Natural killer cell treated with Interleukin-12 subunit alpha and Interleukin-12 subunit beta and Interleukin-15 and Interleukin-18, amount 100 ng/mL, for 72 hours (primary cell): ENCODE results near the gene PPP2R3C. TPM values are rescaled to one million over a fixed set of nuclear protein-coding genes. Genes with fewer than 3 reads are reported as not detected.
"Not testable (repeated sequence)": the region's sequence is repeated elsewhere in the genome, so short reads cannot be mapped to it uniquely, and the experiment has no call there.

Source experiments
- ATAC-seq, 2 donors: fragments of 150-1000 bp; cut with Tn5 transposase in 1 of 2; sonication (Bioruptor Pico), chemical (Tn5 transposase) in 1 of 2; 2 replicates each; pipeline ENCODE4 v1.10.0; 2021
- DNase-seq: peaks from one replicate; pipeline ENCODE4 v3.0.0; 2022; ENCODE audit warnings: low spot score
- H3K27ac Mint-ChIP-seq, 2 donors: 1 replicate in 1 of 2; 2 replicates in 1 of 2; pipeline ENCODE4 v1.8.0; 2022; ENCODE audit warnings: mixed read lengths in 2 of 2, mild to moderate bottlenecking in 1 of 2, moderate library complexity in 1 of 2
- H3K27me3 Mint-ChIP-seq, 2 donors: 1 replicate in 1 of 2; 2 replicates in 1 of 2; pipeline ENCODE4 v1.8.0; 2022; ENCODE audit warnings: mixed read lengths in 2 of 2
- H3K36me3 Mint-ChIP-seq: one replicate; pipeline ENCODE4 v1.8.0; 2022; ENCODE audit warnings: mixed read lengths
- H3K4me1 Mint-ChIP-seq, 2 donors: 1 replicate in 1 of 2; 2 replicates in 1 of 2; pipeline ENCODE4 v1.8.0; 2022; ENCODE audit warnings: low read depth in 2 of 2, mixed read lengths in 2 of 2, mild to moderate bottlenecking in 1 of 2
- H3K4me3 Mint-ChIP-seq: one replicate; pipeline ENCODE4 v1.8.0; 2022; ENCODE audit warnings: mixed read lengths
- H3K9me3 Mint-ChIP-seq: 2 replicates; pipeline ENCODE4 v1.8.0; 2022; ENCODE audit warnings: mixed read lengths
- total RNA-seq, 2 donors: library from RNA; stranded (reverse); gene quantifications; one replicate each; pipeline ENCODE4 v1.2.3, GENCODE V29; 2022

The PPP2R3C gene
- total RNA-seq: 10 to 100 TPM; 64.3 to 91.5 TPM

- DNase-seq (peak; percentile 87), ATAC-seq (peak; percentile 93)
- H3K36me3 Mint-ChIP-seq: peaks cover 25% of the 10 kb centered on the region
- peaks cover 41 to 52% of the 10 kb centered on the region in 2 donors for H3K4me1 Mint-ChIP-seq
- H3K27ac Mint-ChIP-seq: peak within 1 kb of the TSS; percentile 95 to 97
- H3K4me3 Mint-ChIP-seq: peak within 1 kb of the TSS; percentile 93
- H3K27me3 Mint-ChIP-seq: no peaks in the 10 kb centered on the region
- no peaks in the 10 kb centered on the region for H3K9me3 Mint-ChIP-seq
Measured at GRCh38 chr14:35121887-35122695, at the start of gene PPP2R3C, which contains the start of gene PRORP. Gene PPP2R3C (minus strand): TSS chr14:35121990. CDS start chr14:35121959, 31 bp downstream. Gene PRORP (plus strand): TSS chr14:35122552. CDS start chr14:35123246, 694 bp downstream.

- ATAC-seq (no peak), DNase-seq (no peak)
- peaks cover 17% of the 10 kb centered on the region for H3K36me3 Mint-ChIP-seq
- H3K4me1 Mint-ChIP-seq: peaks cover 15 to 26% of the 10 kb centered on the region in 2 donors
- no peaks in the 10 kb centered on the region for H3K9me3 Mint-ChIP-seq
- no peak overlapping the region for H3K4me3 Mint-ChIP-seq
- no peaks in the 10 kb centered on the region for H3K27me3 Mint-ChIP-seq
- no peak overlapping the region for H3K27ac Mint-ChIP-seq
Measured at GRCh38 chr14:35167496-35167895, 45.7 kb upstream of the PPP2R3C start.

DNA sequence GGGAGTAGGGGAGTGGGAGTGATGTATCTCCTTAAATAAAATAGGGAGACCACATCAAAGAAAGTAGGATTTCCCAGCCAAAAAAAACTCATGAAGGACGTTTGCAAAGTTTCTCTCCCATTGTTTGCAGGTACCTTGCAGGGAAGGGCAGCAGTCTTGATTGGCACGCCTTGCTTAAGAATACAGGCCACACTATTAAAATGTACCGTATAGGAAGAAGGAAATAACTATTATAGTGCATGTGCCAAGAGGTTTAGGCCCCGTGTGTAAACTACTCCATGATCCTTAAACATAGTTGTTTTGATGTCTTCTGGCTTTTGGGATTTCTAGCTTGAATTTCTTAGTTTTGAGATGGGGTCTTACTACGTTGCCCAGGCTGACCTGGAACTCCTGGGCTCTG, 43.1 kb upstream of the PPP2R3C start:
- H3K4me1 Mint-ChIP-seq: peaks cover 36 to 40% of the 10 kb centered on the region in 2 donors
- H3K27me3 Mint-ChIP-seq: no peaks in the 10 kb centered on the region
- no peak overlapping the region for H3K4me3 Mint-ChIP-seq
- ATAC-seq (no peak), DNase-seq (no peak)
- peaks cover 16% of the 10 kb centered on the region for H3K36me3 Mint-ChIP-seq
- peak overlapping the region in 1 of 2 donors; percentile 72 for H3K27ac Mint-ChIP-seq
- H3K9me3 Mint-ChIP-seq: no peaks in the 10 kb centered on the region

DNA sequence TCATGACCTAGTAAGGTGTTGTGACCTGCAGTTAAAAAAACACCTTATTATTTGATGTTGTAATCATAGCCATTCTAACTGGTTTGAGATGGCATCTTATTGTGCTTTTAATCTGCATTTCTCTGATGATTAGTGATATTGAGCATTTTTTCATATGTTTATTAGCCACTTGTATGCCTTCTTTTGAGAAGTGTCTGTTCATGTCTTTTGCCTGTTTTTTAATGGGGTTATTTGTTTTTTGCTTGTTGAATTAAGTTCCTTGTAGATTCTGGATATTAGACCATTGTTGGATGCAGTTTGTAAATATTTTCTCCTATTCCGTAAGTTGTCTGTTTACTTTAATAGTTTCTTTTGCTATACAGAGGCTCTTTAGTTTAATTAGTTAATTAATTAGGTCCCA, 41.6 kb upstream of the PPP2R3C start:
- DNase-seq (no peak), ATAC-seq (no peak)
- no peaks in the 10 kb centered on the region for H3K27me3 Mint-ChIP-seq
- H3K27ac Mint-ChIP-seq: peak overlapping the region in 1 of 2 donors; percentile 45
- peaks cover 19% of the 10 kb centered on the region for H3K36me3 Mint-ChIP-seq
- H3K4me3 Mint-ChIP-seq: peak overlapping the region; percentile 1
- no peaks in the 10 kb centered on the region for H3K9me3 Mint-ChIP-seq
- H3K4me1 Mint-ChIP-seq: peaks cover 41 to 54% of the 10 kb centered on the region in 2 donors

DNA sequence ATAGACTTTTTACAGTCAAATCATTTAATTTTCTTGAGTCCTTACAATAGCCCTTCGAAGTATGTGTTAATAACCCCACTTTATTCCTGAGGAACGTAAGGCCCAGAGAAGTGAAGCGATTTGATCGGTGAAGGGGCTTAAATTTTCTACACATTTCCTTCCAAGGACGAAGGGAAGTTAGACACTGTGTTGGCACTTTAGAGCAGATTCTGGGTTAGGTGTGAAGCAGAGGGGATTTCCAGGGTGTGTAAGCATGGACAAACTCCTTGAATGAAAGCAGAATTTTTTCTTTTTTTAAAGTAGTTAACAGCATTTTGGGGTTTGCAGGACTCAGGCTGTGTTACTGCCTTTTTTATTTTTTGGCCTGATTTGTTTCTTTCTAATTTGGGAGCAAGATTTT, 39.4 kb upstream of the PPP2R3C start:
- Mint-ChIP-seq H3K4me1 (peaks cover 47 to 64% of the 10 kb centered on the region in 2 donors), H3K36me3 (peaks cover 20% of the 10 kb centered on the region), H3K9me3 (peaks cover 4% of the 10 kb centered on the region), H3K4me3 (peak overlapping the region; percentile 82), H3K27me3 (no peaks in the 10 kb centered on the region), H3K27ac (peak overlapping the region; percentile 84 to 94)
- peak; percentile 91 for ATAC-seq
- peak; percentile 87 for DNase-seq

- no peak for DNase-seq
- H3K36me3 Mint-ChIP-seq: peaks cover 20% of the 10 kb centered on the region
- peak overlapping the region; percentile 82 for H3K4me3 Mint-ChIP-seq
- peaks cover 4% of the 10 kb centered on the region for H3K9me3 Mint-ChIP-seq
- ATAC-seq: peak; percentile 77 to 84
- H3K27me3 Mint-ChIP-seq: no peaks in the 10 kb centered on the region
- H3K4me1 Mint-ChIP-seq: peaks cover 53 to 70% of the 10 kb centered on the region in 2 donors
- H3K27ac Mint-ChIP-seq: peak overlapping the region; percentile 84 to 94
Measured at GRCh38 chr14:35159742-35160409, 38.1 kb upstream of the PPP2R3C start.

GRCh38 chr14:35158951-35159653, 37.3 kb upstream of the PPP2R3C start:
- no peak for ATAC-seq
- H3K4me3 Mint-ChIP-seq: peak overlapping the region; percentile 82
- peaks cover 20% of the 10 kb centered on the region for H3K36me3 Mint-ChIP-seq
- H3K9me3 Mint-ChIP-seq: peaks cover 4% of the 10 kb centered on the region
- no peaks in the 10 kb centered on the region for H3K27me3 Mint-ChIP-seq
- DNase-seq: no peak
- H3K4me1 Mint-ChIP-seq: peaks cover 59 to 73% of the 10 kb centered on the region in 2 donors
- peak overlapping the region; percentile 84 to 94 for H3K27ac Mint-ChIP-seq

GRCh38 chr14:35158491-35158890, 36.7 kb upstream of the PPP2R3C start:
- Mint-ChIP-seq H3K27me3 (no peaks in the 10 kb centered on the region), H3K4me3 (peak overlapping the region; percentile 47), H3K36me3 (peaks cover 20% of the 10 kb centered on the region), H3K4me1 (peaks cover 58 to 70% of the 10 kb centered on the region in 2 donors), H3K27ac (peak overlapping the region; percentile 84 to 94), H3K9me3 (peaks cover 4% of the 10 kb centered on the region)
- ATAC-seq (no peak), DNase-seq (no peak)

DNA sequence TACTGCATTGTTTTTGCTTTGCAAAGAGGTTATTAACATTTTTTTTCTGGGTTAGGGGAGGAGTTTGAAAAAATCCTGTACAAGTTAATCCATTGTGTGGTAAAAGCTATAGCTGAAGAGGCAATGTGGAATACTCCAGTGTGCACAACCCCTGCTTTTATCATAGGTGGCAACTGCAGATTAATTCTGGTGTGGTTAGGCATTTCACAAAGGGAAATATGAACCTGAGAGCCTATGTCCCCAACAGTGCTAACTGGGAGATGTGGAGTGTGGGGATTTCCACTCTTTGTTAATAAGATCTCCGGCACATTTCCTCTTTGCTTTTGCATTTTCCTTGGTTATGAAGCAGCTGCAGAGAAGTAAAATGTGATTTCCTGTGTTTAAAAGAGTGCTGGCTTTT, 34.2 kb upstream of the PPP2R3C start:
- ATAC-seq (peak; percentile 75 to 89), DNase-seq (peak; percentile 70)
- peaks cover 49 to 52% of the 10 kb centered on the region in 2 donors for H3K4me1 Mint-ChIP-seq
- peak overlapping the region; percentile 65 for H3K4me3 Mint-ChIP-seq
- H3K27me3 Mint-ChIP-seq: no peaks in the 10 kb centered on the region
- H3K36me3 Mint-ChIP-seq: peaks cover 20% of the 10 kb centered on the region
- H3K27ac Mint-ChIP-seq: peak overlapping the region; percentile 84 to 94
- peaks cover 4% of the 10 kb centered on the region for H3K9me3 Mint-ChIP-seq

DNA sequence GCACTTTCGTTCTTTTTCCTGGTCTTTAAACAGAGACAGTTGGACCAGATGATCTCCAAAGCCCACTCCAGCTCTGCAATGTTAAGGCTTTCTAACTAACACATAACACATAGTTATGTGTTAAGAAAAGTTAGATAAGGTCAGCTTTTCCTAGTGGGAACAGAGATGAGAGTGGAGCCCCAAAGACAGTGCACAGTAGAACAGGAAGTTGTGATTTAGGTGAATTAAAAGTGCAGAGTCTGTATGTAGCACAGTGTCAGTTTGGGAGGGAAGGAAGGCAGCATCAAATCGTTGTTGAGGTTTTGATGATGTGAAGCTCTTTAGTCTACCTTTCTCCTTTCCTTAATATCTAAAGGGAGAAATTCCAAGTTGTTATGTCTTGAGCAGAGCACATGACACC, 32.2 kb upstream of the PPP2R3C start:
- Mint-ChIP-seq H3K27me3 (no peaks in the 10 kb centered on the region), H3K4me3 (peak overlapping the region; percentile 67), H3K27ac (peak overlapping the region; percentile 84 to 94), H3K9me3 (peaks cover 4% of the 10 kb centered on the region), H3K36me3 (peaks cover 10% of the 10 kb centered on the region), H3K4me1 (peaks cover 39 to 46% of the 10 kb centered on the region in 2 donors)
- DNase-seq (no peak), ATAC-seq (peak in 1 of 2 donors; percentile 54)

DNA sequence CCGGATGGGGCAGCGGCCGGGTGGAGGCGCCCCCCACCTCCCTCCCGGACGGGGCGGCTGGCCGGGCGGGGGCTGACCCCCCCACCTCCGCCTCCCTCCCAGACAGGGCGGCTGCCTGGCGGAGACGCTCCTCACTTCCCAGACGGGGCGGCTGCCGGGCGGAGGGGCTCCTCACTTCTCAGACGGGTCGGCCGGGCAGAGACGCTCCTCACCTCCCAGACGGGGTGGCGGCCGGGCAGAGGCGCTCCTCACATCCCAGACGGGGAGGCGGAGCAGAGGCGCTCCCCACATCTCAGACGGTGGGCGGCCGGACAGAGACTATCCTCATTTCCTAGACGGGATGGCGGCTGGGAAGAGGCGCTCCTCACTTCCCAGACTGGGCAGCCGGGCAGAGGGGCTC, 30.7 kb upstream of the PPP2R3C start:
- H3K9me3 Mint-ChIP-seq, H3K36me3 Mint-ChIP-seq, H3K4me3 Mint-ChIP-seq, ATAC-seq, DNase-seq, H3K27ac Mint-ChIP-seq, H3K27me3 Mint-ChIP-seq: not testable (repeated sequence)
- peaks cover 31 to 40% of the 10 kb centered on the region in 2 donors for H3K4me1 Mint-ChIP-seq

- H3K9me3 Mint-ChIP-seq: no peaks in the 10 kb centered on the region
- DNase-seq (no peak), ATAC-seq (no peak)
- H3K36me3 Mint-ChIP-seq: peaks cover 7% of the 10 kb centered on the region
- no peak overlapping the region for H3K27ac Mint-ChIP-seq
- H3K4me3 Mint-ChIP-seq: no peak overlapping the region
- no peaks in the 10 kb centered on the region for H3K27me3 Mint-ChIP-seq
- peaks cover 23 to 25% of the 10 kb centered on the region in 2 donors for H3K4me1 Mint-ChIP-seq
Measured at GRCh38 chr14:35149239-35149638, 27.4 kb upstream of the PPP2R3C start.

- Mint-ChIP-seq H3K4me1 (peaks cover 17 to 22% of the 10 kb centered on the region in 2 donors), H3K9me3 (no peaks in the 10 kb centered on the region), H3K27ac (no peak overlapping the region), H3K27me3 (no peaks in the 10 kb centered on the region), H3K4me3 (no peak overlapping the region), H3K36me3 (peaks cover 10% of the 10 kb centered on the region)
- DNase-seq (no peak), ATAC-seq (no peak)
Measured at GRCh38 chr14:35147711-35148110, 25.9 kb upstream of the PPP2R3C start.
